ENCODE results near the gene TMIGD1. TPM values are rescaled to one million over a fixed set of nuclear protein-coding genes. Genes with fewer than 3 reads are reported as not detected.

TMIGD1 gene
- total and polyA plus RNA-seq, 2 donors (not counting 3 experiments of a cell fraction or from before 2014, with no cell fraction given), result not detected

DNA sequence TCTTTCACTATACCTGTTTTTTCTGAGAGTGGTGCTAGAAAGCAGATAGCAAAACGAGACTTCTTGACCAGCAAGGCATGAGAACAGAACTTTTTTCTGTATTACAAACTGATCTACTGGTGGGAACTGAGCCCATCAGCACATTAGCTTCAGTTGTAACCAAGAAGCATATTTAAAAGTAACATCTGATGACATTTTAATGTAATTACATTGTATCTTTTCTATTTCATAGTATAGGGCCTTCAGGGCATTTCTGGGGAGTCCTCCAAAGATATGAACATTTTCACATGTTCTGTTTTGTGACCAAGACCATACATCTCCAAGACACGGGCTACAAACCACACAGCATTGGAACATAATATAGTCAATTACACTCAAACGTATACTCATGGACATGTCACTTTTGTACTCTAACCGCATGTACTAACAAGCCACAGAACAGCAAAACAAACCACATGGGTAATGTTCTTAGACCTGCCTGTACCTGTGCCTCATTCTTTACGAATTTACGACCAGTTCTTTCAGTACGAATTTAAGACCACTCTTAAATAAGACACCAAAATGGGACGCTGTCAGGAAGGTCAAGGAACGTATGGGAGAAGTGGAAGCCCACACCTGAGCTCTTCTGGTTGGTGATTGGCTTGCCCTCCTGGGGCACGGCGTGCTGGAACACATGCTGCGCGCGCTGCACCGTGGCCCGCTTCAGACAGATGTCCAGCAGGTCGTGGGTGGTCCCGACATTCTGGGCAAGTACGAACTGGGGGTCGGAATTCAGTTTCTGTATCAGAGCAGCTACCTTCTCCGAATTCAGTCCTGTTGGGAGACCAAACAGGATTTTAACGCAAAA is 42.9 kb downstream of the TMIGD1 start:
- CTCF ChIA-PET, result interaction anchor here (0.9 to 1.8 kb wide), 11 partner anchors 34 to 424 kb away, joined by 3 to 12 read pairs (median 5); partner anchors contain the start of gene GOSR1
- H3K27ac ChIP-seq (ENCODE audit: insufficient read depth, low read depth, low read length), result peak overlapping the region; percentile 1
- BruUV-seq (replicated peaks), result TSS peak; percentile 39
- H3K79me2 ChIP-seq (ENCODE audit: control insufficient read depth, insufficient read depth, low read length), result peaks cover 16% of the 10 kb centered on the region
- TF ChIP-seq EZH2 (IDR thresholded peaks at IDR 0.05; ENCODE audit: borderline replicate concordance, low read depth, low read length, severe bottlenecking), result no peak
- no peak for TF ChIP-seq GATA2 (IDR thresholded peaks at IDR 0.05; ENCODE audit: insufficient read depth, insufficient read length, low read depth, low read length)
- no peak for TF ChIP-seq JUN (IDR thresholded peaks at IDR 0.05; ENCODE audit: borderline replicate concordance, insufficient read depth, insufficient read length, low read depth)
- no peak for TF ChIP-seq POLR2A (IDR thresholded peaks at IDR 0.05; ENCODE audit: low read depth, low read length)
- TF ChIP-seq MYC (IDR thresholded peaks at IDR 0.05; ENCODE audit: low read depth, low read length), result no peak
- no peak for TF ChIP-seq FOS (IDR thresholded peaks at IDR 0.05; ENCODE audit: borderline replicate concordance, insufficient read depth, low read length)
- TF ChIP-seq POLR2AphosphoS5 (IDR thresholded peaks at IDR 0.05; ENCODE audit: insufficient read depth, low read depth, low read length), result no peak
- TF ChIP-seq, protein P1, sequence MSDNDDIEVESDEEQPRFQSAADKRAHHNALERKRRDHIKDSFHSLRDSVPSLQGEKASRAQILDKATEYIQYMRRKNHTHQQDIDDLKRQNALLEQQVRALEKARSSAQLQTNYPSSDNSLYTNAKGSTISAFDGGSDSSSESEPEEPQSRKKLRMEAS (IDR thresholded peaks at IDR 0.05; ENCODE audit: insufficient read depth, insufficient read length), result no peak
- TF ChIP-seq CTCF (IDR thresholded peaks at IDR 0.05; ENCODE audit: extremely low read depth in 1 of 2, insufficient read depth in 1 of 2, low read depth in 1 of 2, low read length in 2 of 2), result no peak
- POLR2A ChIA-PET, result interaction anchor here (0.5 kb wide), 1 partner anchor 224 kb away, joined by 3 read pairs; no protein-coding TSS in a partner anchor
- H2AFZ ChIP-seq (ENCODE audit: low read depth, low read length), result peak overlapping the region; percentile 4
- no peaks in the 10 kb centered on the region for H3K9me1 ChIP-seq (replicated peaks; ENCODE audit: control insufficient read depth, extremely low read depth, insufficient read depth, low read length)
- H3K27me3 ChIP-seq (ENCODE audit: control insufficient read depth in 2 of 2, insufficient read depth in 2 of 2, low read length in 2 of 2), result peaks cover 0 to 2% of the 10 kb centered on the region in 2 experiments
- peak; percentile 57 for DNase-seq (ENCODE audit: low read depth, low spot score)
- peak overlapping the region; percentile 23 to 86 (median 62) for H3K4me3 ChIP-seq (replicated peaks in 1 of 3; ENCODE audit: insufficient read depth in 1 of 3, low read depth in 1 of 3, low read length in 3 of 3)
- H3K9ac ChIP-seq (replicated peaks; ENCODE audit: extremely low read depth, insufficient read depth, low read length), result peak overlapping the region; percentile 89
- H3K4me2 ChIP-seq (ENCODE audit: insufficient read depth, low read length), result peak overlapping the region; percentile 82
- dilution Hi-C loops (cut with MboI; ENCODE audit: extremely low pct_ligation_motif_present, low sequenced_read_pairs) (no loop called here), intact Hi-C loops (cut with micrococcal nuclease) (no loop called here)
- H3K9me3 ChIP-seq (replicated peaks; ENCODE audit: control insufficient read depth, insufficient read depth, low read length), result no peaks in the 10 kb centered on the region
- no peak for FAIRE-seq
- no peaks in the 10 kb centered on the region for H4K20me1 ChIP-seq (replicated peaks; ENCODE audit: control insufficient read depth, extremely low read depth, insufficient read depth, low read length)
- H3K4me1 ChIP-seq (ENCODE audit: control insufficient read depth, extremely low read depth, insufficient read depth, low read length), result peaks cover 15% of the 10 kb centered on the region
- H3K36me3 ChIP-seq (ENCODE audit: control insufficient read depth in 2 of 2, extremely low read depth in 1 of 2, insufficient read depth in 2 of 2, low read length in 2 of 2), result peaks cover 0 to 4% of the 10 kb centered on the region in 2 experiments
